Stimulated activated CD4-positive, alpha-beta T cell treated with anti-CD3 and anti-CD28 coated beads, Interleukin-2, amount 100 ng/mL, for 24 hours (primary cell): ENCODE data around the gene HSFX1.

Experiments used
- DNase-seq, 2 donors: peaks; one replicate each; pipeline ENCODE4 v3.0.0-alpha.2; 2020

Gene HSFX1

GRCh38 chrX:149807747-149808458 is 34.0 kb downstream of the HSFX1 start:
- no peak for DNase-seq

- no peak for DNase-seq
These were observed 44.8 kb downstream of the HSFX1 start for GRCh38 chrX:149818652-149819051.

- DNase-seq = no peak
These were observed 45.5 kb downstream of the HSFX1 start for GRCh38 chrX:149819371-149819770.

- DNase-seq = peak; percentile 56 to 59
These were observed 51.6 kb downstream of the HSFX1 start for GRCh38 chrX:149825424-149825823.
